Activated CD4-positive, alpha-beta T cell treated with anti-CD3 and anti-CD28 coated beads, Interleukin-2, amount 50 U/mL, for 16 hours (primary cell): ENCODE data around the gene CNIH1.
A peak's percentile ranks its signal among the peaks of the same experiment; 100 is the strongest.

Source experiments
- DNase-seq: peaks from one replicate; pipeline ENCODE4 v3.0.0-alpha.2; 2020

The CNIH1 gene

DNA sequence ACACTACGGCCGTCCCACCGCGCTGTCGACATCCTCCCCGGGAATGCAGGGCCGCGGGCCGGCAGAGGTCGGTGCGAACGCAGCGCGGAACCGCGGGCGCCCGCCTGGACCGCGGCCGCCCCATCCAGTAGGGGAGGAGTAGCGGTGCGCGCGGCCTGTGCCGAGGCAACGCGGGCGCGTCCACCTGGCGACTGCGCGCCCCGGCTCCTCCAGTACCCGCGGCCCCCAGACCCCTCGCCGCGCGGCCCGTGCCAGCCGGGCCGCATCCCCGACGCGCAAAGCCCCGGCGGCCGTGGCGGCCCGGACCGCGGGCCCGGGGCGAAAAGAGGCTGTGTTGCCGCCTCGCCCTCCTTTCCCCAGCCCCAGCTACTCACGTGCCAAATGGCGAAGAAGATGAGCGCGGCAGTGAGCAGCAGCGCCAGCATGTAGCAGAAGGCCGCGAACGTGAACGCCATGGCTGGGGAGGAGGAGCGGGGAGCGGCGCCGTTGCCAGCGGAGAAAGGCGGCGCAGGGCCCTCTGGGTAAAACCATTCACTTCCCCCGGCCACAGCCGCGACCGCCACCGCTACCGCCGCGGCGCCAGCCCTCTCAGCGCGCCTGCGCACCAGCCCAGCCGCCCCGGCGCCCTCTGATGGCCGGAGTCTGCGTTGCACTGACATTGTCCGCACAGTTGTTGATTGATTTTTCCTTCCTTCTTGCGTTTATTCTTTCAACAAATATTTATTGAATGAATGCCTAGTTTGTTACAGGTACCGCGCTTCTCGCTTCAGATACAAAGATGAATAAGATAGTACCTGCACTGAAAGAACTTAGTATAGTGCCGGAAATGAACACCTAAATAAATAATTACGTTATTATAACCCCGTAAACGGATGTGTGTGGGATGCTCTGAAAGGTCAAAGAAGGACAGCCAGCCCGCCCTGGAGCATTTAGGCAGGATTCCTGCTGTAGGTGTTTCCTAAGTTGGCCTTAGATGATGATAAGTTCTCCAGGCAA is at the start of gene CNIH1:
Gene CNIH1, minus strand, starts transcription at position 502 of the 996 bp plus-strand sequence. Its CDS starts 47 bp downstream, at position 455.
- peak; percentile 94 for DNase-seq

DNA sequence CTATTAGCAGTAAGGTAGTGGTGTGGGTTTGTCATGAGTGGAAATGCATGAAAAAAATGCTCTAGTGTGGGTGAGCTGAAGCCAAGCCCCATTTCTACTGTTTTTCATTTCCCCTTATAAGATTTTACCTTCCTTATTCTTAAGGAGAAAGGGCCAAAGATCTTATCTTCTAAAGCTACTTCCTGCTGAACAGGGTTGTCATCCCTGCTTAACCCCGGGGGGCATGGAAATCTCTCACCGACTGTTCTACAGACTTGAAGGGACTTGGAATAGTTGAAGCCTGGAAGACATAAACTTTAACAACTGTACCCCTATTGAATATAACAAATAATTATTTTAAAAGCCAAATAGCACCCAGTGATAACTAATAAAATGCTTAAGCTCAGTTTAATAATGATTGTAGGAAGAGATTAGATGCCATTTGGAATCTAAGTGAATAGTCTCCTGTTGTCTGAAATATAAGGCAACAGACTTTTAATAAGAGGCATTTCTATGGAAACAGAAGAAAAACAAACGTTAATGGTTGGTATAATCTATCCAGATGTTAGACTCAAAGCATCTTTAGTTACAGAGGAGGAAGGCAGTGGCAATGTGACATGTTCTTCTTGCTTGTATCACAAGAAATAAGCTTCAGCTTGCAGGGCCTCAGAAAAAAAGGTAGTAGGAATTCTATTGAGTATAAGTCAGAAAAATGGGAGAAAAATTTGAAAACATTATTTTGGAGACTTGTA is 49.4 kb upstream of the CNIH1 start:
- no peak for DNase-seq

DNA sequence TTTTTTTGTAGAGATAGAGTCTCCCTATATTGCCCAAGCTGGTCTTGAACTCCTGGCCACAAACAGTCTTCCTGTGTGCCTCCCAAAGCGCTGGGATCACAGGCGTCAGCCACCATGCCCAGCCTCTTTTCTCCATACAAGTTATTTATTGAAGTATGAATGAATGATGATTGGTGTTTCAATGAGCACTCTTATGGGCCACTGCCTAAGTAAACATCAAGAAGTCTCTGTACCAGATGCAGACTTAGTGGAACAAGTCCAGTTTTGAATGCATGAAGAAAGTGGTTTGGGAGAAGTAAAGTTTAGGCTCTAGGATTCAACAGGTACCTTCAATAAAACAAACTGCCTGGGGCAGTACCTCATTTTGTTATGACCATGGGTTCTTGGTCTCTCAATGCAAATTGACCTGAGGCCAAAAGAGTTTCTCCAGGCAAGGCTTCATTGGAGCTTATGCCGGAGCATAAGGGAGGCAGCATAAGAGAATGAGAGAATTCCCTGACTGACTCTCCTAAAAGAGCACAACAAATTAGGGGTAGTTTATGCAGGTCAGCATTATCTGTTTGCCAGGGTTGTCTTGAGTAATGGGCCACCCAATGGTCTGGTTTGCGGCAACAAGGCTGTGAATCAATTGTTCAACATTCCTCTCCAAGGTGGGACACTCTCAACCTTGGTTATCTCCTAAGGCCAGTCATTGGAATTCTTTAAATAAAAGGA is 48.7 kb upstream of the CNIH1 start:
- no peak for DNase-seq

DNA sequence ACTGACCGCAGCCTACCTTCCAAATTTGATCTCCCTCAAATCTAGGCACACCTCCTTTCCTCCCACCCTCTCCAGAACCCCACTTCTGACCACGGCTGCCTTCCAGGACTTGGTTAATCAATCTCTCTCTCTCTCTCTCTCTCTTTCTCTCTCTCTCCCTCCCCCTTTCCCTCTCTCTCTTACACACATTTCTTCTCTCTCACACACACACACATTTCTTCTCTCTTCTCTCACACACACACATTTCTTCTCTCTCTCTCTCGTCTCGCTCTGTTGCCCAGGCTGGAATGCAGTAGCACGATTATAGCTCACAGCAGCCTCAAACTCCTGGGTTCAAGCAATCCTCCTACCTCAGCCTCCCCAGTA is 48.1 kb upstream of the CNIH1 start:
- no peak for DNase-seq

DNA sequence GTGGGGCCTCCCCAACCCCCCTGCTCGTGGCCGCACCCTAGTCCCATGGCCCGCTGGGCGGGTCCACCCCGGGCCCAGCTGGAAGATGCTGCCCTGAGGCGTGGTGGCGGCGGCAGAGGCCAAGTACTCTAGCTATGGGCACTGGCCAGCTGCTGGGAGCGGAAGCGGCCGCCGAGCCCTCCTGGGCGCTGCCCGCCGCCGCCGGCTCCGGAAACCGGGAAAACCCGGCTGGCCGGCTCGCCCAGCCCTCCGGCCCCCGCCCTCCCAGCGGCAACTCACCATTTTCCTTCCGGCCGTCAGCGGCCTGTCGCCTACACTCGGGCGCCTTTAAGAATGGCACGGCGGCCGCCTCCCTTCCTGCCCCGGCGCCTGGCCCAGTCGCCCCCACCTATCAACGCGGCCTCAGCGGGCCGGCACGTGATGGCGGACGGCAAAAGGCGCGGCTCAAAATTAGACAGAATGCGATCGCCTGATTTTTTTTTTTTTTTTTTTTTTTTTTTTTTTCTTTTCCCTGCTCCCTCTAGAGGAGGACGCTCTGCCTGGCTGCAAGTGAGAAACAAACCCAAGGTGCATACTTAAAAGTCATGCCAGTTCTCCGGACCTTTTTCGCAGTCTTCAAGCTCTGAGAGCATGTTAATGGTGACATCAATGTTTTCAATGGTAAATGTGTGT is 47.6 kb upstream of the CNIH1 start, which contains the start of gene GMFB:
Gene GMFB, minus strand, starts transcription at position 335 of the 672 bp plus-strand sequence. Its CDS starts 53 bp downstream, at position 282.
- peak; percentile 89 for DNase-seq

DNA sequence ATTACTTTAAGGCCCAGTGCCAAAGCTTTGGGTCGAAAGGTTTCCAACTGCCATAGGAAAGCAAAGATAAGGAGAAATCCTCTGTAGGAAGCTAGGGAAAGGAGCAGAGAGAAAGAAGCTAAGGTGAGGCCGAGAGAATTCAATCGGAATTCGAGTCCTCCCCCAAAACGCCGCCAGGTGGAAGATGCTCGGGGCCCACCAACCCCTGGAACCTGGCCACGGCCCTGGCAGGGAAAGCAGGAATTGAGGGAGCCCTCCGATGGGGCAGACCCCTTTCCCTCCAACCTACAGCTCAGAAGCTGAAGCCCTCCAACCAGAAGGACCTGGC is 47.1 kb upstream of the CNIH1 start:
- no peak for DNase-seq

DNA sequence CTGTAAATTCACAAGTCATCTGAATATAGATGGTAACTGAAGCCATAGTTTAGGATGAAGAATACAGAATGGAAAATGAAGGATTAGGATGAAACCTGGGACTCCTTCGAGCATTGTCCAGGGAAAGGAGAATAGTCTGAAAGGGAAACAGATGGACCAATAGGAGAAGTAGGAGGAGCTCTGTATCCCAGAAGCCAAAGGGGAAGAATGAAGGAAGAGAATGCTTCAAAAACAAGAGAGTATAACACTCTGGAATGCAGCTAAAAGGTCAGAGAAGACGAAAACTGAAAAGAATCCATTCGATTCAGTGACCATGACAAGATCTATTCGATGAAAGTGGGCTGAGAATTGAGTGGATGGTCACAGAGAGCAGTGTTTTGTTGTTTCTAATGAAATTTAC is 46.6 kb upstream of the CNIH1 start:
- no peak for DNase-seq

DNA sequence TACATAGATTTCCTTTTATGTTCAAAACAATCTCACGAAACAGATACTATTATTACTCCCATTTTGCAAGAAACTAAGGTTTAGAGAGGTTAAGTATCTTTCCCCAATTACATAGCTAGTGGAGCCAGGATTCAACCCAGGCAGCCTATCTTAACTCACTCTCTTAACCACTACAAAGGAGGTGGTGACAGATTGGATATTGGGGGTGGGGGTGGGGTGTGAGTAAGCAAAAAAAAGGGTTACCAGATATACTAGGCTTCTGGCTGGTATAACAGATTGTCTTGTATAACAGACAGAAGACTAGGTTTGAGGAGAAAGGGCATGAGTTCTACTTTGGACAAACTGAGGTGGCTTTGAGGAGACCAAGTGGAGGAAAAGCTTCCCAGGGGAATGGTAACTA is 45.5 kb upstream of the CNIH1 start:
- no peak for DNase-seq

DNA sequence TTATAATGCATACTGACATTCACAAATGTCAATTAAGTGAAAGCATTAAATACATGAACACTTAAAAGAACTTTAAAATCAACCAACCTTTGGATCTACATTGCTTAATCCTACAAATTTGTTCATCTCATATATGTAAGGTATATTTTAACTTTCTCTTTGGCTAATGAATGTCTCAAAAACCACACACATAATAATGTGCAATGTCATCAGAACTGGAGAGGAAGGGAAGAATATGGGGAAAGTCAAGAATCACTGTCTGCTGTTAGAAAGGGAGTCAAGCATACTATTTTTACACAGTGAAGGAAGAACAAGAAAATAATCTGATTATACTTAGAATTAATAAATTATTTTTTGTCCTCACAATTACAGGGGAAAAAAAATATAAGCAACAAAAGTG is 42.7 kb upstream of the CNIH1 start:
- DNase-seq = no peak

DNA sequence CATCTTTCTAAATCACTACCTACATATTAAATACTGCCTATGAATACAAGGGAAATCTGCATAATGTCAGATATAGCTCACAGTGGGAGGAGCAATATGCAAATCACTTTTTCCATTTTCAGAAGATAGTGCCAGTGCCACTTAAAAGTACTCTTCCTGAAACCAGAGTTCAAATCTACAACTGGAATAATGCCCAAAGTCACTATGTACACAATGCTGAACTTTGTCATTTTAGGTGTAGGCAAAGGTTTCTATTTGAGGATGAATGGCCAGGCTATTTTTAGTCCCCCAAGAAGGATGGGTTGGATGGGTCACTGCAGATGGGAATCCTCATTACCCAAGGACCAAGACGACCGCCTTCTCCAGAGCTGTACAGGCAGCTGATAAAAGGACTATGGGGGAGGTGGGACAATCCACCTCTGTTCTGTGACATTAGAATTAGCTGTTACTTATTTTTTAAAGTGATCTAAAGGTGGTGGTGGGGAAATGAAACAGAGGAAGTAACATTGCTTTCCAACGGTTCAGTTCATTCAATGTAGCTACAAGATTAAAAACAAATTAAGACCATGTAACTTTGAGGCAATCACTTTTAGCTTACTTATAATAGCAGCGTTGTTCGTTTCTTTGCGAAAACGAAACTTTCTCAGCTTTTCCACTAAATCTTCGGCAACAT is 42.0 kb upstream of the CNIH1 start:
- DNase-seq = no peak

DNA sequence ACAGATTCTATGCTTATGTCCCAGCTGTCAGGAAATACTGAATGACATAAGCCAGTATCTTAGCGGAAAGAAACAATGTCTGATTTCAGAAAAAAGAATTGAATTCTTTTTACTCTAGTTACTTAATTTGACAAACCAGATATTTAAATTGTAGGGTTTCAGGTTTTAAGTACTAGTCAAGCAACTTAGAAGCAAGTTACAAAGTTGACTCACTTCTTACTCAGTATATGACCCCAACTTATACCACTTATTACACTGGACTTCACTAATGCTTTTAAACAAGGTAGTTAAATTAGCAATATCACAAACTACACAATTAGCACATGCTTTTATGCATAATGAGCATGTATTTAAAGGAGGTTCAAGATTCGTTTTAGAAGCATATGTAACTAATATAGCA is 40.5 kb upstream of the CNIH1 start:
- DNase-seq = no peak

DNA sequence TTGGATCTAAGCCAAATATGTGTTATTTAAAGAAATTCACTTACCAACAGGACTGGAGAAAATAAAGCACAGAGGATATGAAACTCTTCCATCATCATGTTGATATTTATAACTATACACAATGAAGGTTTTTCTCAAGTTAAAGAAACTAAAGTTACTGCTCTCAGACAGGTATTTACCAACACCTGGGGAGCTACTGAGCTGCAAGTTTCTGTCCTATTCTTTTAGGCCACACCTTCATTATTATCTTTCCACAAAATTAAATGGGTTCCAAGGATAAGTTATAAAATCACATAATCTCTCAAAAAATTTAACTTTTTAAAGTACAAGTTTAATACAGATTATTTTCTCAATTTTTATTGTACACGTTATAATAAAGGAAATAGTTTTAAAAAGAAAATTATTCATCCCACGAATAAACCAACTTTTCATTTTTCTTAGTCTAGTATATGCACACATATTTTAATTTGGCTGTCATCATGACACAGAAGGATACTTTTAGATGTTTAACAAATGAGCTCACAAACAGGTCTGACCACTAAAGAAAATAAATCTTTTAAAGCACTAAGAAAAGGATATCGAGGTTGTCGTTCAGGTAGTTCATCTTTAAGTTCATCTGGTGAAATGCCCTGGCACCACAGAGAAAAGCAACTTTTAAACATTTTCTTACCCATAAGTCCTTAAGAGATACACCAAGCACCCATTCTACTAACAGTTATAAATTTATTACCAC is 39.8 kb upstream of the CNIH1 start:
- DNase-seq = no peak

DNA sequence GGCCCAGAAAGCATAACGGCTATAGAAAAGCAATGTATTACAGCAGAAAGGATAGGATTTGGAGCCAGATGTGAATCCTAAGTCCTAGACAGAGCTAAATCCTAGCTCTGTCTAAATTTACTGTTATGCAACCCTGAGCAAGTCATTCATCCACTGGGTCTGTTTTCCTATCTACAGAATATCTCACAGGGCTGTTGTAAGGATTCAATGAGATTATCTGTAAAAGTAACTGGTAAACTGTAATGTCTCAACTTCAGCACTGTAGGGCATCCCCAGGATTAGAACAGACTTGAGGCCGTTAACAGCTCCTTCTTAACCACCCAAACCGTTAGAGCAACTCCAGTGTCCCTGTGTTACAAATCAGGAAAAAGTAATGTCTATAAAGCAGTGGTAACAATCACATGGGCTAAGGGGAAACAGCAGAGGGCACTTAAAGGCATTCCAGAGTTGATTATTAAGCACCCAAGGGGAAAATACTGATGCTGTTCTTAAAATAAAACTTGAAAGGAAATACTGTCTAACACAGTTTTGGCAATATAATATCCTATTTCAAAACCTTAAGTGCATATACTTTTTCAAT is 37.6 kb upstream of the CNIH1 start:
- no peak for DNase-seq

DNA sequence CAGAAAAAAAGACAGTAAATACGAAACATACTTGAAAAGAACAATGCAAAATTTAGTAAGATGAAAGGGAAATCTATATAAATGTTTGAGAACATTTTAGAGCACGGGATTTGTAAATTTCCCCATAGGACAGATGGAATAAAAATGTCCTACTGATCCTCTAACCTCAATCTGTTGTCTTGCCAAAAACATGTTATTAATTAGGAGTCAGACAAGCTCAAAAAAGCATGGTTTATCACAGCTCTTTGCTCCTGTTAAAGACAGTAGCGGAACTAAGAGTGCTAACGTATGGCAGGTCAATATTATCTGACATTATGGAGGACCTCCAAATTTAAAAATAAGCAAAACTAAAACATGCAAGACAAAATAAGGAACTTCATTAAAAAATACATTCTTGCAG is 34.7 kb upstream of the CNIH1 start:
- no peak for DNase-seq

DNA sequence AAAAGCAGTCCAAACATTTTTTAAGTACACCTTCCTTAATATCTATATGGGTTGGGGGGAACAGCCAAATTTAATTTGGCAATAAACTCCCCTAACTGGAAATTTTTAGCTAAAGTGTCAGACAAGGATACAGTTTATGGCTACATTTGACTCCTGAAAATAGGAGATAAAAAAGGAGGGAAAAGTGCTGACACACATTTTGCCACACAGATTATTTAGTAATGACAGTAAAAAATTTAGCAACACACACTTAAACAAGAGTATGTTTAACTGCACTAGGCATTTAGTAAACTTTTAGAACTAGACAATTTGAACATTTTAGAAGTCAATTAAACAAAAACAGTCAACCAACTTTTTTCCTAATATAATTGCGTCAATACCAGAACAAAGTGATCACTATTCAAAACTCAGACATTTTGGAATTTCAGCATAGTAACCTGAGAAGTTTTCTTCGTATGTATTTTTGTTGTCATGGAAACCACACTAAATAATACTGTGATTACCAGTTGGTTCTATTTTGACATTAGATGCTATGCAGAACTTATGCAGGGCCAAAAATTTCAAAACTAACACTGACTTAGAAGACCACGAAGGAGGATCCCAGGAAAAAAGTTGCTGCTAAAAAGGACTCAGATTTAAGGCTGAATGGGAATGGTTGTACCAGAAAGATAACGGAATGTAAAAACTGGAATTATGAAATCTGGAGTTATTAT is 34.2 kb upstream of the CNIH1 start:
- DNase-seq = no peak

DNA sequence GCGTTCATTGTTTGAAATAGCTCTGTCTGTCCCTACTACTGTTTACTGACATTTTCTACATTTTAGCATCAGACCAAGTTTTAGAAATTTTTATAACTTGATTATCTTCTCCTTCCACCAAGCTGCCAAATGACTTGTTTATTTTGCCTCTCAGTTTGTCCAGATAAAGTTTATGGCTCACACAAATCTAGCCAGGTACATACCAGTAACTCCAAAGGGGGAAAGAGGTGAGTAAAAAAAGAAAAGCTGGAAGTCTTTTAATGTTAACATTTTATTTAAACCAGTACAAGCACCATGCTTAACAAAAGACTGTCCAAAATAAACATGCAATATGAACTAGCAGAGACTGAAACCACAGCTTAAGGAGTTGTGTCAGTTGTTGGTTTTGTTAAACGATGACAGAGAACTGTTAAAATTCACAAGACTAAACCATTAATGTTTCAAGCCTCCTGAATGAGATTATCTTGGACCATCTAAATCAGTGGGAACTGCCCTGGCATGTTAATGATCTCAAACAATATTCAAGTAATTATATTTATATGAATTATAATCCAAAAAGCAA is 33.1 kb upstream of the CNIH1 start:
- DNase-seq = no peak

DNA sequence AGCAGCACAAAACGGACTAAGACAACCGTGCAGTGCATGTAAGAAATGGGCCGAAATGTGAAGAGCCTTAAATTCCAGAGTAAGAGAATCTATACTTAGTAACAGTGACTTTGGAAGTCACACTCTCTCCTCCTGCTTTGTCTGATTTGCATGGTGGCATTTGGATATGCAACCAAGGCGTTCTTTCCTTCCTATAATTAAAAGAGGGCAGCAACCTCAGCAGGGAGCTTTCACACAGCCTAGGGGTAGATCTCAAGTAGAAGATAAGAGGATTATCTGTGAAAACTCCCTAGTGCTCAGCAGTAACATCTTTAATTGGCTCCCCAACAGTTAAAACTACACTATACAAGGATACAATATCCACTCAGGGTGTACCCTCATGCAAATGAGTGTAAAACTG is 31.1 kb upstream of the CNIH1 start:
- DNase-seq = no peak

DNA sequence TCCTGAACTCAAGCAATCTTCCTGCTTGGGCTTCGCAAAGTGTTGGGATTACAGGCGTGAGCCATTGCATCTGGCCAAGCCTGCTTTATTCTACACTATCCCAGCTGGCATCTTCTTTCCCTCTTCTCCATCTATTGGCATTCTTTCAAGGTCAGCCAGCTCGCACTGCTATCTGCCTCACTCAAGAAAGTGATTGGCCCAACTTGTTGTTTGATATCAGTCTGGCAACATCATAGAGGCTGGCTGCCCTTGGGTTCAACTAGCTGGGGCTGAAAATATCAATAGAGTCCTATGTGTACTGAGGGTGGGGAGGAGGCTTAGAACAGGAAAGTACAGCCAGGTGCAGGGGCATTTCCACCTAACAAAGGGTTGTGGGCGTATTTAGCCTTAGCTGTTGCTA is 30.5 kb upstream of the CNIH1 start:
- no peak for DNase-seq

DNA sequence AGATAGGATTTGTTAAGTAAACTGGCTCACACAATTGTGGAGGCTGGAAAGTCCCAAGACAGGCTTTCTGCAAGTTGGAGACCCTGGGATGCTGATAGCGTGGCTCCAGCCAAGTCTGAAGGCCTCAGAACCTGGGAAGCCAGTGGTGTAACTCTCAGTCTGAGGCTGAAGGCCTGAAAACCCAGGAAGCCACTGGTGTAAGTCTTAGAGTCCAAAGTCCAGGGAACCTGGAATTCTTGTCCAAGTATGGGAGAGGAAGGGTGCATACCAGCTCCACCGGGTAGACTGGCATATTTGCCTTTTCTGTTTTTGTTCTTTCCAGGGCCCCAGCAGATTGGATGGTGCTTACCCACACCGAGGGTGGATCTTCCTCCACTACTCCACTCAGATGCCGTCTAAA is 29.5 kb upstream of the CNIH1 start:
- DNase-seq = no peak

DNA sequence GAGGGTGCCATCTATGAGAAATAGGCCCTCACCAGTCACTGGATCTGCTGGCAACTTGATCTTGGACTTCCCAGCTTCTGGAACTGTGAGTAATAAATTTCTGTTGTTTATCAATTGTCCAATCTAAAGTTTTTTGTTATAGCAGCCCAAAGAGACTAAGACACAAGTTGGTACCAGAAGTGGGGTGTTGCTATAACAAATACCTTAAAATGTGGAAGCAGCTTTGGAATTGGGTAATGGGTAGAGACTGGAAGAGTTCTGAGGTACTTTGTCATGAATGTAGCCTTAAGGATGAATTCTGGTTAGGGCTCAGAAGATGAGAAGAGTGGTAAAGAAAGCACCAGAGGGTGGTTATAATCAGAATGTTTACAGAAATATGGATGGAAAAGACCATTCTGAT is 26.1 kb upstream of the CNIH1 start:
- no peak for DNase-seq
